GM12878 (cell line): ENCODE measurements around the gene SPSB2. TPM values are rescaled to one million over a fixed set of nuclear protein-coding genes. Genes with fewer than 3 reads are reported as not detected.

Source experiments
- ATAC-seq: fragments of 200-7000 bp; cut with Tn5 transposase; 3 replicates; pipeline ENCODE4 v1.9.1; 2020; ENCODE audit warnings: mild to moderate bottlenecking, moderate library complexity
- BruUV-seq: library from RNA; stranded (reverse); fragments of 400-500 nt; replicated peaks from 2 replicates; lab custom pipeline; 2021; lab: Mats Ljungman, UMichigan
- CTCF ChIA-PET: fragments of 300-600 bp; sonication (Branson Sonifier 250); formaldehyde crosslinking; extraction: SDS; loops from one replicate; lab custom pipeline; 2021; ENCODE audit warnings: inconsistent platforms; lab: Yijun Ruan, JAX
- POLR2A ChIA-PET: fragments of 350-600 bp; formaldehyde crosslinking; extraction: SDS; loops from one replicate; lab custom pipeline; 2021; ENCODE audit warnings: inconsistent platforms; lab: Charles Lee
- RAD21 ChIA-PET: fragments of 300-600 bp; sonication (Branson Sonifier 250); formaldehyde crosslinking; loops from one replicate; lab custom pipeline; 2023; ENCODE audit warnings: antibody characterized with exemption; ENCODE audit not compliant: unreplicated experiment; lab: Charles Lee
- SMC1A ChIA-PET: fragments of 300-600 bp; sonication (Branson Sonifier 250); formaldehyde crosslinking; loops from one replicate; lab custom pipeline; 2023; ENCODE audit not compliant: unreplicated experiment, uncharacterized antibody; lab: Charles Lee
- DNase-seq: peaks from one replicate; pipeline ENCODE4 v3.0.0-alpha.2; 2011; ENCODE audit warnings: low read depth, low spot score
- FAIRE-seq: peaks from 3 replicates; lab custom pipeline; 2011; peaks lifted over from hg19 to GRCh38; lab: Jason Lieb, UNC
- H2AFZ ChIP-seq: 2 replicates; pipeline ENCODE4 v1.6.0; 2011; ENCODE audit warnings: low read depth, low read length, control low read depth; ENCODE audit not compliant: control insufficient read depth
- H3K27ac ChIP-seq: 2 replicates; pipeline ENCODE4 v1.5.1; 2011; ENCODE audit warnings: control low read depth; ENCODE audit not compliant: control insufficient read depth, insufficient read depth
- H3K27me3 ChIP-seq, 2 experiments: replicated peaks in 1 of 2; 2 replicates each; pipeline versions ENCODE4 v1.6.0 to v1.6.1; 2011; ENCODE audit warnings: low read length in 1 of 2; ENCODE audit not compliant: control insufficient read depth in 2 of 2, insufficient read depth in 2 of 2
- H3K36me3 ChIP-seq, 2 experiments: 2 replicates each; pipeline ENCODE4 v1.5.1; 2011; ENCODE audit warnings: low read length in 1 of 2; ENCODE audit not compliant: control insufficient read depth in 2 of 2, insufficient read depth in 2 of 2
- H3K4me1 ChIP-seq: 2 replicates; pipeline ENCODE4 v1.6.1; 2011; ENCODE audit warnings: mild to moderate bottlenecking, low read length, moderate library complexity, mixed read lengths; ENCODE audit not compliant: control insufficient read depth, insufficient read depth
- H3K4me2 ChIP-seq: 2 replicates; pipeline ENCODE4 v1.6.0; 2011; ENCODE audit warnings: control low read depth; ENCODE audit not compliant: control insufficient read depth, insufficient read depth
- H3K4me3 ChIP-seq: fragments of 200-600 bp; sonication (generic); 2 replicates; pipeline ENCODE4 v1.5.1; 2016
- H3K79me2 ChIP-seq: 2 replicates; pipeline ENCODE4 v1.6.0; 2011; ENCODE audit warnings: low read length; ENCODE audit not compliant: control insufficient read depth, insufficient read depth
- H3K9ac ChIP-seq: 2 replicates; pipeline ENCODE4 v1.8.0; 2011; ENCODE audit warnings: low read length, control low read depth, mixed read lengths; ENCODE audit not compliant: control insufficient read depth, insufficient read depth
- H3K9me3 ChIP-seq: replicated peaks from 3 replicates; pipeline ENCODE4 v1.5.1; 2011; ENCODE audit warnings: mild to moderate bottlenecking, low read length; ENCODE audit not compliant: control insufficient read depth, insufficient read depth
- H4K20me1 ChIP-seq: 2 replicates; pipeline ENCODE4 v1.6.0; 2011; ENCODE audit not compliant: control insufficient read depth, insufficient read depth
- GABPA ChIP-seq: IDR thresholded peaks from 2 replicates; pipeline ENCODE4 v1.6.1; 2014; ENCODE audit warnings: antibody characterized with exemption, low read depth, mild to moderate bottlenecking, inconsistent platforms
- KAT2A ChIP-seq: conservative IDR thresholded peaks from 2 replicates; pipeline ENCODE4 v1.6.1; 2011; ENCODE audit warnings: low read depth, low read length; ENCODE audit not compliant: control insufficient read depth
- KLF5 ChIP-seq: fragments of 450-650 bp; IDR thresholded peaks from 2 replicates; pipeline ENCODE4 v1.6.1; 2014; ENCODE audit warnings: mild to moderate bottlenecking; ENCODE audit not compliant: partially characterized antibody
- SMARCA5 ChIP-seq: fragments of 450-650 bp; IDR thresholded peaks from 2 replicates; pipeline ENCODE4 v1.6.1; 2017; ENCODE audit warnings: mild to moderate bottlenecking
- WGBS: methylation state at CpG from one replicate; pipeline ENCODE4 v1.1.6; 2016; ENCODE audit warnings: low lambda C conversion rate; ENCODE audit not compliant: insufficient replicate concordance, insufficient coverage; ENCODE audit errors: missing lambda C conversion rate; 5-methylcytosine and 5-hydroxymethylcytosine counted together
- in situ Hi-C: fragments of 300-500 bp; cut with MboI; formaldehyde crosslinking; loops from 9 replicates; pipeline ENCODE4 v1.14.3; 2018; ENCODE audit warnings: mixed read lengths
- intact Hi-C: fragments of 100-400 bp; cut with micrococcal nuclease; formaldehyde crosslinking; loops from one replicate; pipeline ENCODE4 v1.14.2; 2022; ENCODE audit not compliant: unreplicated experiment
- polyA plus RNA-seq, 11 experiments: library from polyadenylated mRNA; depleted of rRNA in 4 of 11; unstranded in 6 of 11; stranded (reverse) in 5 of 11; fragments of >200 nt; fragmentation: Nextera tagmentation in 4 of 11; fragmentation: Illumina TruSeq in 1 of 11; extraction: Ambion mirVana in 4 of 11; extraction: Trizol in 1 of 11; gene quantifications; 1 replicate in 1 of 11; 2 replicates in 10 of 11; pipeline versions ENCODE4 v1.2.1 to v1.2.3, GENCODE V29; 2011 to 2016; ENCODE audit warnings: inconsistent platforms in 2 of 11, missing spikeins in 2 of 11, low read depth in 1 of 11
- total RNA-seq, 4 experiments: library from RNA; depleted of rRNA in 3 of 4; stranded (reverse); fragments of >200 nt in 3 of 4; fragmentation: Illumina TruSeq in 1 of 4; extraction: Trizol in 1 of 4; gene quantifications; 2 replicates each; pipeline versions ENCODE4 v1.2.1 to v1.2.3, GENCODE V29; 2013 to 2021

Gene SPSB2
- total and polyA plus RNA-seq, 10 of the 15 experiments (the other 5 are each of a cell fraction or from before 2014, with no cell fraction given), result 0.08 to 5.6 (median 2.7) TPM

- Histone ChIP-seq H3K4me1 (peaks cover 4% of the 10 kb centered on the region), H2AFZ (no peak overlapping the region), H3K4me3 (no peak overlapping the region)
- RAD21 ChIA-PET, result interaction anchor here (0.6 to 3.0 kb wide), 3 partner anchors 9 to 91 kb away, joined by 3 to 14 read pairs (median 3); partner anchors contain the start of gene MLF2
- SMC1A ChIA-PET, result interaction anchor here (0.7 kb wide), 1 partner anchor 78 kb away, joined by 3 read pairs; the partner anchor contains the start of gene MLF2
- in situ Hi-C loops, result no loop called here
- CTCF ChIA-PET, result interaction anchor here (0.6 to 6.8 kb wide), 5 partner anchors 9 to 78 kb away, joined by 3 to 72 read pairs (median 5); partner anchors contain the start of genes CDCA3, MLF2 and USP5
- no peak for TF ChIP-seq KAT2A
- TF ChIP-seq, all 136 proteins: peak for 0
- DNase-seq, result no peak
- Histone ChIP-seq H3K9ac (no peak overlapping the region), H3K27ac (no peak overlapping the region), H3K27me3 (peaks cover 17 to 23% of the 10 kb centered on the region in 2 experiments), H3K79me2 (no peaks in the 10 kb centered on the region), H4K20me1 (no peaks in the 10 kb centered on the region), H3K36me3 (no peaks in the 10 kb centered on the region), H3K9me3 (no peaks in the 10 kb centered on the region), H3K4me2 (no peak overlapping the region)
- FAIRE-seq, result no peak
- POLR2A ChIA-PET, result interaction anchor here (0.8 kb wide), 1 partner anchor 21 kb away, joined by 3 read pairs; the partner anchor contains the start of gene USP5
- ATAC-seq, result no peak
- intact Hi-C loops, result no loop called here
- BruUV-seq, result no TSS peak
- 37% methylated on average over 6 of the region's 6 CpGs for WGBS
Observed at GRCh38 chr12:6830999-6831398, 42.1 kb downstream of the SPSB2 start.

GRCh38 chr12:6830286-6830890 lies 42.7 kb downstream of the SPSB2 start:
- Histone ChIP-seq H3K27ac (no peak overlapping the region), H3K79me2 (no peaks in the 10 kb centered on the region), H3K9ac (no peak overlapping the region), H2AFZ (no peak overlapping the region), H3K36me3 (no peaks in the 10 kb centered on the region), H3K4me2 (no peak overlapping the region), H3K4me3 (no peak overlapping the region), H3K9me3 (no peaks in the 10 kb centered on the region), H3K4me1 (peaks cover 4% of the 10 kb centered on the region), H4K20me1 (no peaks in the 10 kb centered on the region), H3K27me3 (peaks cover 17 to 24% of the 10 kb centered on the region in 2 experiments)
- 45% methylated on average over 11 of the region's 11 CpGs for WGBS
- no peak for DNase-seq
- intact Hi-C loops, result no loop called here
- SMC1A ChIA-PET, result interaction anchor here (0.7 to 1.1 kb wide), 2 partner anchors 77 to 205 kb away, joined by 3 read pairs; partner anchors contain the start of gene MLF2
- BruUV-seq, result no TSS peak
- CTCF ChIA-PET, result interaction anchor here (0.6 to 2.3 kb wide), 6 partner anchors 9 to 78 kb away, joined by 3 to 14 read pairs (median 4); partner anchors contain the start of genes MLF2 and SPSB2
- no peak for TF ChIP-seq GABPA
- TF ChIP-seq SMARCA5, result no peak
- no peak for TF ChIP-seq KLF5
- FAIRE-seq, result no peak
- RAD21 ChIA-PET, result interaction anchor here (0.6 to 3.0 kb wide), 3 partner anchors 9 to 77 kb away, joined by 3 to 14 read pairs (median 5); partner anchors contain the start of genes GPR162 and MLF2
- in situ Hi-C loops, result no loop called here
- ATAC-seq, result no peak
- POLR2A ChIA-PET, result interaction anchor here (0.8 to 0.9 kb wide), 3 partner anchors 12 to 71 kb away, joined by 3 to 4 read pairs (median 4); partner anchors contain the start of gene USP5
